T-helper 1 cell treated with Interleukin-12 subunit alpha and Interleukin-12 subunit beta and Interleukin-4 antibody, amounts not matched to agents 30 μg/mL and 1 μg/mL, for 36 hours (primary cell): ENCODE data around the gene HHIPL1.

Experiments used
- H3K27ac Mint-ChIP-seq: one replicate; pipeline ENCODE4 v1.8.0; 2021; ENCODE audit warnings: mild to moderate bottlenecking, mixed read lengths
- H3K27me3 Mint-ChIP-seq: one replicate; pipeline ENCODE4 v1.8.0; 2021; ENCODE audit warnings: low read depth, mixed read lengths
- H3K36me3 Mint-ChIP-seq: one replicate; pipeline ENCODE4 v1.8.0; 2021; ENCODE audit warnings: low read depth, mixed read lengths
- H3K4me1 Mint-ChIP-seq: one replicate; pipeline ENCODE4 v1.8.0; 2021; ENCODE audit warnings: low read depth, mixed read lengths
- H3K4me3 Mint-ChIP-seq: one replicate; pipeline ENCODE4 v1.8.0; 2021; ENCODE audit warnings: mild to moderate bottlenecking, moderate library complexity, mixed read lengths
- H3K9me3 Mint-ChIP-seq: one replicate; pipeline ENCODE4 v1.8.0; 2021; ENCODE audit warnings: mixed read lengths

The HHIPL1 gene

DNA sequence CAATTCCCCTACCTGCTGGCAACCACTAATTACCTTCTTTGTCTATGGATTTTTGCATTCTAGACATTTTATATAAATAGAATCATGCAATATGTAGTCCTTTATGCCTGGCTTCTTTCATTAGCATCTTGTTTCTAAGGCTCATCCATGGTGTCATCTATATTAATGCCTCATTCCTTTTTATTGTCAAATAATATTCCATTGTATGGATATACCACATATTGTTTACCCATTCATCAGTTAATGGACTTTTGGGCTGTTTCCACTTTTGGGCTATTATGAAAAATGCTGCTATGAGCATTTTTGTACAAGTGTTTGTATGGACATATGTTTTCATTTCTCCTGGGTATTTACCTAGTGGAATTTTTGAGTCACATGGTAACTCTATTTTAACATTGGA, 57.2 kb downstream of the HHIPL1 start:
- H3K36me3 Mint-ChIP-seq = peaks cover 5% of the 10 kb centered on the region
- H3K4me1 Mint-ChIP-seq = no peaks in the 10 kb centered on the region
- H3K4me3 Mint-ChIP-seq = no peak overlapping the region
- peaks cover 22% of the 10 kb centered on the region for H3K9me3 Mint-ChIP-seq
- H3K27ac Mint-ChIP-seq = no peak overlapping the region
- H3K27me3 Mint-ChIP-seq = peaks cover 4% of the 10 kb centered on the region

DNA sequence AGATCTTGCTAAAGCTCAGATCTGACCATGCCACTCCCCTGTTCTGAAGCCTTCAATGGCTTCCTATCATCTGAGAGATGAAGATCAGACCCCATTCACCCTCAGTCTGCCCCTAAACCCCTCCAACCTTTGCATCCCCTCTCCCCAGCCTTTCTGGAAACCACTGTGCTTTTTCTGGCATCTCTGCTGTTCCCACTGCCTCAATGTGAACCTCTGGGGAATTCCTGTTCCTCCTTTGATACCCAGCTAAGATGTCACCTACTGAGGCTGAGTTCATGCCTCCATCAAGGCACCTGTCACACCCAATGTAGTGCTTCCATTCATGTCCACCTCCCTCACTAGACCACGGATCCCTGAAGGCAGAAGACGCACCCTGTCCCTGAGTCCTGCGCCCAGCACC, 58.5 kb downstream of the HHIPL1 start:
- Mint-ChIP-seq H3K4me3 (no peak overlapping the region), H3K27ac (no peak overlapping the region), H3K27me3 (no peaks in the 10 kb centered on the region), H3K36me3 (peaks cover 5% of the 10 kb centered on the region), H3K9me3 (peaks cover 22% of the 10 kb centered on the region), H3K4me1 (no peaks in the 10 kb centered on the region)

DNA sequence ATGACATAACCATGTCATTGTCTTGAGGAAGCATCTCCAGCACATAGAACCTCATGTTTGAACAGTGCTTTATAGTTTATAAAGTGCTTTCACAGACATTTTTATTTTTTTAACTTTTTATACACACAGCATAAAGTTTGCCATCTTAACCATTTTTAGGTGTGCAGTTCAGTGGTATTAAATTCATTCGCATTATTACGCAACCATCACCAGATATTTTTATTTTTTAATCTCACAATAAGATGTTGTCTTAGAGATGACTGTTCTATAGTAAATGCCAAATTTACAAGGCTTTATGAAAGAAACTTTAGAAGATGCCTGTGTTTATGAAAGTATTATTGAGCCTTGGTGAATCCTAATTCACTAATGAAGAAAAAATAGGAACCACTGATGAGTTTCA, 59.1 kb downstream of the HHIPL1 start:
- peaks cover 22% of the 10 kb centered on the region for H3K9me3 Mint-ChIP-seq
- H3K27me3 Mint-ChIP-seq = no peaks in the 10 kb centered on the region
- H3K36me3 Mint-ChIP-seq = peaks cover 5% of the 10 kb centered on the region
- no peak overlapping the region for H3K4me3 Mint-ChIP-seq
- no peaks in the 10 kb centered on the region for H3K4me1 Mint-ChIP-seq
- H3K27ac Mint-ChIP-seq = no peak overlapping the region

DNA sequence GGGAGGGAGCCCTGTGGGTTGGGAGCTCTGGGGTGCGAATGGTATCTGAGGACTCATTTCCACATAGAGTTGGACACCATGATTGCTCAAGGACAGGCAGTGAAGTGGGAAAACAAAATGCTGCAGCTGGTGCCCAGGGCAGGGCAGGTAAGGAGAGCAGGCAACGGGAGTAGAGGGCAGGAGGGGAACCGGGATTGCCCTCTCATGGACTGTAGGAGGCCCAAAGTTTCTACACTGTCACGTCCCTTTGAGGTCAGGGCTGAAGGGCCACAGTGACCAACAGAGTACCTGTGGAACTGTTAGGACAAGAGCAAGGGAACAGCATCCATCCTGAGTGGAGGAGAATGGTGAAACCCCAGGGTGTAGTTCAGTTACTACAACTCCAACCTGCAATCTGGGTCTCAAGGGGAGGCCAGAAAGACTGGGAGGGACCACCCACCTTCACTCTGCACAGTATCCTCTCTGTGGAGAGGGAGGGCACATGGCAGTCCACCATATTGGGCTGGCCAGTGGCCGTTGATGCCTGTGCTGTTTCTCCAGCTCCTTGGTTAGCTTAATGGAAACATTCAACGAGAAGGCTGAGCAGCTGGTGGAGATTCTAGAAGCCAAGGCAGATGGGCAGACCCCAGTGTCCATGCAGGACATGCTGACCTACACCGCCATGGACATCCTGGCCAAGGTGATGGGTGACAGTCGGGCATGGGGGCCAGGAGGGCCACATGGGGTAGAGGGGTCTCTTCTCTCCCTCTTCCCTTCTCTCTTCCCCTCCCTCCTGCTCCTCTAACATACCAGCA, 61.4 kb downstream of the HHIPL1 start:
- Mint-ChIP-seq H3K36me3 (peaks cover 5% of the 10 kb centered on the region), H3K4me3 (no peak overlapping the region), H3K9me3 (peaks cover 22% of the 10 kb centered on the region), H3K27ac (no peak overlapping the region), H3K4me1 (no peaks in the 10 kb centered on the region), H3K27me3 (no peaks in the 10 kb centered on the region)

DNA sequence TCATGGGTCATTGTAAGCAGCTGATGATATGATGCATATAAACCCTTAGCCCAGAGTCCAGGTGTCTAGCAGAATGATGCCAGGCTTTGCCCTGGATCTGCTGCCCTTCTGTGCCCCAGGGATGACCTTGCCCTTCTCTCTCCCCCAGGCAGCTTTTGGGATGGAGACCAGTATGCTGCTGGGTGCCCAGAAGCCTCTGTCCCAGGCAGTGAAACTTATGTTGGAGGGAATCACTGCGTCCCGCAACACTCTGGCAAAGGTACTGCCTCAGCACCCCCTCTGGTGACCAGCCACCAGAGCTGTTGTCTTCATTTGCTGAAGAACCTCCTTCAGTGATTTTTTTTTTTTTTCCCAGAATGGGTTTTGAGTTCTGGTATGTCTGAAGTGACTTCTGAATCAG, 62.5 kb downstream of the HHIPL1 start:
- Mint-ChIP-seq H3K4me1 (no peaks in the 10 kb centered on the region), H3K27me3 (no peaks in the 10 kb centered on the region), H3K27ac (no peak overlapping the region), H3K9me3 (peaks cover 17% of the 10 kb centered on the region), H3K4me3 (no peak overlapping the region), H3K36me3 (peaks cover 5% of the 10 kb centered on the region)

DNA sequence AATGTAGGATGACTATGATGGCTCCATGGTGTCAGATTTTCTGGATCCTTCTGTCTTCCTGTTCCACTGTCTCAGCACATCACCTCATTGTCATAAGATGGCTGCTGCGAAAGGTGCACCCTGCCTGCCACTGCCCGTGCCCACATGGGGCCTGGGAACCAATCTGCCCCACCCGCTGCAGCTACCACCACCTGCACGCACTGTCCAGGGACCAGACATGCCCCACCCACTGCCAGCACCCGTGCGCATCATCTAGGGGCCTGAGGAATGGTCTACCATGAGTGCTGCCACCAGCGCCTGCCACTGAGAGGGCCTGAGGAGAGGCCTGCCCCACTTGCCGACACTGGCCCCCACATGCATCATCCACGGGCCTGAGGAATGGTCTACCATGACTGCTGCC, 63.0 kb downstream of the HHIPL1 start:
- H3K27me3 Mint-ChIP-seq = no peaks in the 10 kb centered on the region
- H3K4me3 Mint-ChIP-seq = no peak overlapping the region
- H3K9me3 Mint-ChIP-seq = peaks cover 15% of the 10 kb centered on the region
- H3K36me3 Mint-ChIP-seq = peaks cover 5% of the 10 kb centered on the region
- no peak overlapping the region for H3K27ac Mint-ChIP-seq
- no peaks in the 10 kb centered on the region for H3K4me1 Mint-ChIP-seq

DNA sequence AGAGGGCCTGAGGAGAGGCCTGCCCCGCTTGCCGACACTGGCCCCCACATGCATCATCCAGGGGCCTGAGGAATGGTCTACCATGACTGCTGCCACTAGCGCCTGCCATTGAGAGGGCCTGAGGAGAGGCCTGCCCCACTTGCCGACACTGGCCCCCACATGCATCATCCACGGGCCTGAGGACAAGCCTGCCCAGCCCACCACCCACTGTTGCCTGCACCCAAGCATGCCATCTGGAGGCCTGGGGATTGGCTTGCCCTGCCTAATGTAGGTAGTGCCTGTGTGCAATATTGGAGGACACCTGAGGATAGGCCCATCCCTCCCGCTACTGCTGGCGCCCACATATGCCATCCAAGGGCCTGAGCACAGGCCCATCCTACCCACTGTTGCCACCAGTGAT, 63.5 kb downstream of the HHIPL1 start:
- Mint-ChIP-seq H3K9me3 (peaks cover 10% of the 10 kb centered on the region), H3K27me3 (no peaks in the 10 kb centered on the region), H3K4me3 (no peak overlapping the region), H3K4me1 (no peaks in the 10 kb centered on the region), H3K36me3 (peaks cover 2% of the 10 kb centered on the region), H3K27ac (no peak overlapping the region)

DNA sequence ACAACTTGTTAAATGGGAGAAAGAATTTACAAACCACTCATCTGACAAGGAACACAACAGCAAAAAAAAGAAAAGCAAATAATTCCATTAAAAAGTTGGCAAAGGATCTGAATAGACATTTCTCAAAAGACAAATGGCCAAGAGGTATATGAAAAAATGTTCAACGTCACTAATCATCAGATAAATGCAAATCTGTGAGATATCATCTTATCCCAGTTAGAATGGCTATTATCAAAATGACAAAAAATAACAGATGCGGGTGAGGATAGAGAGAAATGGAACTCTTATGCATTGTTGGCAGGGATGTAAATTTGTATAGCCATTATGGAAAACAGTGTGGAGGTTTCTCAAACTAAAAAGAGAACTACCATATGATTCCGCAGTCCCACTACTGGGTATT, 69.0 kb downstream of the HHIPL1 start:
- H3K27ac Mint-ChIP-seq = no peak overlapping the region
- H3K36me3 Mint-ChIP-seq = no peaks in the 10 kb centered on the region
- no peaks in the 10 kb centered on the region for H3K9me3 Mint-ChIP-seq
- peaks cover 8% of the 10 kb centered on the region for H3K27me3 Mint-ChIP-seq
- H3K4me1 Mint-ChIP-seq = no peaks in the 10 kb centered on the region
- H3K4me3 Mint-ChIP-seq = no peak overlapping the region

DNA sequence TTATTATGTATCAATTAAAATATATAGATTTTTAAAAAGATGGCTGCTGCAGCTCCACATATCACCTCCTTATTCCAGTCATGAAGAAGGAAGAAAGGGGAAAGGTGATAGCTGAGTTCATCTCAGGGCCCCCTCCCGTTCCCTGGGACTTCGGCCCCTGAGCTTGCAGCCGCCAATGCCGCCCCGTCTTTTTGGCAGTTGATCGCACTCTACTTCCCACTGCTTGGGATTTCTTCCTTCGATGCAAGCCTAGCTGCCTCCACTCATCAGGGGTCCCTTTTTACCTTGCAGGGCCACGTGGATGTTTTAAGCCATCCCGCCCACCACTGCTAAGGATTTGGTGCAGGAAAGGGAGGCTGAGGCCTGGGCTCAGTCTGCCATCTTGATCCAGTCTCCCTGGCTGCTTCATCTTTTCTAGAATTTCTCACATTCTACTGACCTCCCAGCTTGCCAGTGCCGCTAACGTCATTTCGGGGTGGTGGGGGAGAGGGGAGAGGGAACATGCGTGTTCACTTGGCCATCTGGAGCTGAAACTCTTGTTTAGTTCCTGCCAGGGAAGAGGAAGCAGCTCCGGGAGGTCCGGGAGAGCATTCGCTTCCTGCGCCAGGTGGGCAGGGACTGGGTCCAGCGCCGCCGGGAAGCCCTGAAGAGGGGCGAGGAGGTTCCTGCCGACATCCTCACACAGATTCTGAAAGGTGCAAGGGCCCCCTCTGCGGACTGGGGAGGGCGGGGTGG, 70.5 kb downstream of the HHIPL1 start:
- Mint-ChIP-seq H3K9me3 (no peaks in the 10 kb centered on the region), H3K27me3 (peaks cover 8% of the 10 kb centered on the region), H3K36me3 (no peaks in the 10 kb centered on the region), H3K4me1 (no peaks in the 10 kb centered on the region), H3K4me3 (no peak overlapping the region), H3K27ac (no peak overlapping the region)

DNA sequence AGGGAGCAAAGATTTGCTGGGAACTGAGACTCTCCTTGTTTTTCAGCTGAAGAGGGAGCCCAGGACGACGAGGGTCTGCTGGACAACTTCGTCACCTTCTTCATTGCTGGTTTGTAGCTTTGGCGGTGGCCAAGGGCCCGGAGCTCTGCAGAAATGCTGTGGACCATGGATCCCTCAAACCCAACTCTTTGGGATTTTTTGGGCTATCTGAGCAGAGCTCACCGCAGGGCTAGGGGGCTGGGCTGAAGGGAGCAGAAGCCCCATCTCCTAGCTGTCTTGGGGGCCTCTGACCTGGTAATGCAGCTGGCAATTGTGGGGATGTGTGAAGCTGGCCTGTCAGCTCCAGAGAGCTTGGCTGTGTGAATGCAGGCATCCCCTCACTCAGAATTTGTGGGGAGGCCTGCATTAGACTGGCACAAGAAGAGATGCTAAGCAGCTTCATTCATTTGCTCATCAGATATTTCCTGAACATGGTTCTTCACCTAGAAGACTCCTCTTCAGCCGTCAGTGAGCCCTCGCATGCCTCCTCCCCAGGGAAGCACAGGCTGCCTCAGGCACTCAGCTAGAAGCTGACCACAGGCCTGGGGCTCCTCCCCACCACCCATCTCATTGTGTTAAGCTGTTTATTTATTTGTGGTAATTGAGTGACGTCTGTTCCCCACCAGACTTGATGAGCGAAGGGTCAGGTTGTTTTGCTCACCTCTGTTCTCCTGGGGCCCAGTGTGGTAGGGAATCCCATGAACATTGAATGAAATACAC, 71.3 kb downstream of the HHIPL1 start:
- Mint-ChIP-seq H3K36me3 (no peaks in the 10 kb centered on the region), H3K4me3 (no peak overlapping the region), H3K4me1 (no peaks in the 10 kb centered on the region), H3K27ac (no peak overlapping the region), H3K27me3 (peaks cover 8% of the 10 kb centered on the region), H3K9me3 (no peaks in the 10 kb centered on the region)

DNA sequence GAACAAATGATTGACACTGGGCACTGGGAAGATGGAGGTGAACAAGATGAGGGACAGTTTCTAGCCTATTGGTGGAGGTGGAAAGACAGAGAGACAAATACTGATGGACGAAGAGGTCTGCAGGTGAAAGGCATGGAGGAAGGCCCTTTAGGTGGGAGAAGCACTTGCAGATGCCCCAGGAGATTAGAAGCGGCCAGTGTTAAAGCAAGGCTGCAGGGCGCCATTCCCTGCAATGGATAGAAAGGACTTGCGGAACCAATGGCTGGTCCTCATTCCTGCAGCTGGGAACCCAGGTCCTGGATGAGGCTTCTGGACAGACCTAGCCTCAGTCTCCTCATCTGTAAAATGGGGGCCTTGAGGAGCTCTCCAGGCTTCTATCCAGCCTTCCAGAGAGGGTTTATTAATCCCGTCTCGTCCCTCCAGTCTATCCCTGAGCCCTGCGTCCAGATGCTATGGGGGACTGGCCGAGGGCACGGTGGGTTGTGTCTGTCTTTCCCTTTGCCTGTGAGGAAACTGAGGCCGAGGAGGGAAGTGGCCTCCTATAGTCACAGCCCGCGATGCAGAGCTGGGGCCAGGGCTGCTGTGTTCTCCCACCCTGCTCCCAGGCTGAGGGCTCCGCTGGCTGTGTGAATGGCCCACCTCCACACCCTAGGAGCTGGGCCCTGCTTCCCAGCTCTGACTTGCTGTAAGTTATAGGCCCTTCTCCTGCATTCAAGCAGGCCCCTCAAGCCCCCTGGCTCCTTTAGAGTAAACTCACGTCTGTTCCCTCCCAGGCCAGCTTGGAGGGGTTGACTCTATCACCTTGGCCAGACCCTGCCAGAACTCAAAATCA, 72.1 kb downstream of the HHIPL1 start:
- H3K9me3 Mint-ChIP-seq = no peaks in the 10 kb centered on the region
- peaks cover 8% of the 10 kb centered on the region for H3K27me3 Mint-ChIP-seq
- no peak overlapping the region for H3K27ac Mint-ChIP-seq
- H3K36me3 Mint-ChIP-seq = no peaks in the 10 kb centered on the region
- H3K4me3 Mint-ChIP-seq = no peak overlapping the region
- H3K4me1 Mint-ChIP-seq = no peaks in the 10 kb centered on the region

DNA sequence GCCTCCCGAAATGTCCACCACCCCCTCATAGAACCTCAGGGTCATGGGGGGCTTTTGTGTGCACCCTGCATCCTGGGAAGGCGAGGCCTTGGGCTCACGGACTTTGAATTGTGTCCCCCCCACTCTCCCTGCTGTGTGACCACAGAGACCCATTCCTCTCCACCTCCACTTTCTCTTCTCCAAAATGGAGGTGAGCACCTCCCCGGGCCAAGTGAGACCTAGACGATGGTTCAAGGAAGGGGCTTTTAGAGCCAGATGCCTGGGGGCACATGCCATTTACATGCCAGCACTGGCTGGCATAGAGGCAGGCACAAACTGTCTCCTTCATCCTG, 72.7 kb downstream of the HHIPL1 start:
- no peak overlapping the region for H3K4me3 Mint-ChIP-seq

DNA sequence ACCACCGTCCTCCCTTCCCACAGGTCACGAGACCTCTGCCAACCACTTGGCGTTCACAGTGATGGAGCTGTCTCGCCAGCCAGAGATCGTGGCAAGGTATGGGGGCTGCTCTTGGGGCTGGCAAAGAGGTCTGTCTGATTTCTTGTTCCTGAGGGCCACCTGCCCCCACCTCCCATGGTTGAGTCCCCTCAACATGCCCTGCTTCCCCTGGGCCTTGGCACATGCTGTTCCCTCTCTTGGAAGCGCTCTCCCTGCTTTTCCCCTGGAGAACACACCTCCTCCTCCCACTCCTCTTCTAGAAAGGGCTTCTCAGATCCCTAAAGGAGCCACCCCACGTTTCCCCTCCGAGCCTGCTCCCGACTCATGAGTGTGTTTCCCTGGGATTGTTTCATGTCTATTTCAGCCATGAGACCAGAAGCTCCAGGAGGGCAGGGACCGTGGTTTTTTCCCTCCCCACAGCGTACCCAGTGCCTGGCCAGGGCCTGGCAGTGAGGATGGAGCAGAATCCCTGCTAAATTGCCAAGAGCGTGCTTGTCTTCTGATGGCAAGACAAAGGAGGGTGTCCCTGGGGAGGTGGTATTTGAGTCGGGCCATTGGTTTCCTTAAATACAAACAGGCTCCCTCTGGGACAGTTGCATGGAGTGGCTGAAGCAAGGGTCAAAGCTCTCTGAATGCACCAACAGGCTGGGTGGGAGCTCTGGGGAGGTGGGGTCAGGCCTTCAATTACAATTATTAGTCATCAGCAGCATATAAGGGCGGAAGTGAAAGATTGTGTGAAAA, 73.3 kb downstream of the HHIPL1 start:
- H3K27ac Mint-ChIP-seq = no peak overlapping the region
- no peak overlapping the region for H3K4me3 Mint-ChIP-seq

More for the DNA sequence above, 72.7 kb downstream of the HHIPL1 start:
- Mint-ChIP-seq H3K27me3 (peaks cover 8% of the 10 kb centered on the region), H3K27ac (no peak overlapping the region), H3K9me3 (no peaks in the 10 kb centered on the region), H3K36me3 (no peaks in the 10 kb centered on the region), H3K4me1 (no peaks in the 10 kb centered on the region)

DNA sequence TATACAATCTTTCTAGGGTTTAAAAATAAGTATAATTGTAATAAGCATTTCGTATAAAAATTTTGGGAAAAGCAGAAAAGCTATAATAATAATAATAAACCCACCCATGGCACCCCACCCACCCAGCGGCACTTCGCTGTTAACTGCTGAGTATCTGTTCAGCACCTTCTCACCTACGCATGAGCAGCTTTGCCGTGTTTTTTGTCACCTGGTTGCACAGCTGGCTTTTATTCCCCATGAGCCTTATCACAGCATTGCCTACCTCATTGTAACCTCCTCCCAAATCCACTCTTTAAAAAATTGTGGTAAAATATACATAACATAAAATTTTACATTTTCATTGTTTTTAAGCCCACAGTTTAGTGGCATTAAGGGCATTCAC, 73.9 kb downstream of the HHIPL1 start:
- Mint-ChIP-seq H3K36me3 (no peaks in the 10 kb centered on the region), H3K4me1 (no peaks in the 10 kb centered on the region), H3K27me3 (peaks cover 8% of the 10 kb centered on the region), H3K4me3 (no peak overlapping the region), H3K27ac (no peak overlapping the region), H3K9me3 (no peaks in the 10 kb centered on the region)

More for the DNA sequence above, 73.3 kb downstream of the HHIPL1 start:
- peaks cover 8% of the 10 kb centered on the region for H3K27me3 Mint-ChIP-seq
- H3K9me3 Mint-ChIP-seq = no peaks in the 10 kb centered on the region
- H3K36me3 Mint-ChIP-seq = no peaks in the 10 kb centered on the region
- no peaks in the 10 kb centered on the region for H3K4me1 Mint-ChIP-seq
